Measurements from ENCODE around the gene COQ2. TPM values are rescaled to one million over a fixed set of nuclear protein-coding genes. Genes with fewer than 3 reads are reported as not detected.

The COQ2 gene
- total and polyA plus RNA-seq, 2 of the 13 experiments (the other 11 are each of a cell fraction or from before 2014, with no cell fraction given) = 10.1 to 17.3 TPM

- Histone ChIP-seq H3K4me2 (ENCODE audit: low read depth, low read length) (no peak overlapping the region), H4K20me1 (ENCODE audit: insufficient read depth, low read length) (no peaks in the 10 kb centered on the region), H3K4me1 (ENCODE audit: insufficient read depth, low read length) (peaks cover 27% of the 10 kb centered on the region), H3K27ac (ENCODE audit: extremely low read length, insufficient read depth, low read length) (no peak overlapping the region), H3K36me3 (replicated peaks in 1 of 2; ENCODE audit: control insufficient read depth in 1 of 2, insufficient read depth in 2 of 2, low read length in 2 of 2) (no peaks in the 10 kb centered on the region), H3K9ac (ENCODE audit: insufficient read depth, low read depth, low read length) (no peak overlapping the region), H3K9me3 (ENCODE audit: low read length) (no peaks in the 10 kb centered on the region), H3K27me3 (ENCODE audit: control insufficient read depth in 1 of 2, insufficient read depth in 2 of 2, low read length in 2 of 2) (no peaks in the 10 kb centered on the region), H2AFZ (ENCODE audit: low read length) (no peak overlapping the region), H3K79me2 (ENCODE audit: insufficient read depth, low read length) (no peaks in the 10 kb centered on the region), H3K4me3 (replicated peaks in 1 of 3; ENCODE audit: insufficient read depth in 1 of 3, low read depth in 2 of 3, low read length in 3 of 3) (no peak overlapping the region)
- DNase-seq (ENCODE audit: low spot score) (no peak), ATAC-seq (no peak), FAIRE-seq (no peak)
- in situ Hi-C loops (cut with HindIII; ENCODE audit: extremely low pct_ligation_motif_present, low pct_unique_long_range_greater_than_20kb) = no loop called here
- no TSS peak for BruUV-seq (replicated peaks)
- ChIA-PET CTCF (ENCODE audit: low intra/inter-chr PET ratio, low total read pairs) (no interaction called here), POLR2A (no interaction called here)
- 74% methylated on average over 3 of the region's 3 CpGs for WGBS (ENCODE audit: low lambda C conversion rate)
- intact Hi-C loops (cut with micrococcal nuclease; ENCODE audit: unreplicated experiment) = no loop called here
- TF ChIP-seq RNF219 (CRISPR knock-in tag; IDR thresholded peaks at IDR 0.05) (no peak), EED (CRISPR knock-in tag; IDR thresholded peaks at IDR 0.05) (no peak), IKZF4 (CRISPR knock-in tag; IDR thresholded peaks at IDR 0.05; ENCODE audit: borderline replicate concordance, low read depth, not compliant biosample characterization) (no peak), ZNF274 (CRISPR knock-in tag; IDR thresholded peaks at IDR 0.05) (no peak), HBP1 (CRISPR knock-in tag; IDR thresholded peaks at IDR 0.05; ENCODE audit: low read depth) (no peak), ZNF205 (CRISPR knock-in tag; IDR thresholded peaks at IDR 0.05) (no peak), KLF16 (CRISPR knock-in tag; IDR thresholded peaks at IDR 0.05) (no peak), ZNF629 (CRISPR knock-in tag; conservative IDR thresholded peaks at IDR 0.05) (no peak), GATAD1 (CRISPR knock-in tag; IDR thresholded peaks at IDR 0.05) (no peak), ZNF816 (CRISPR knock-in tag; IDR thresholded peaks at IDR 0.05; ENCODE audit: borderline replicate concordance) (no peak), ZNF263 (CRISPR knock-in tag; IDR thresholded peaks at IDR 0.05) (no peak), ZNF609 (CRISPR knock-in tag; IDR thresholded peaks at IDR 0.05; ENCODE audit: borderline replicate concordance) (no peak), ETS1 (CRISPR knock-in tag; IDR thresholded peaks at IDR 0.05) (no peak)
These were observed 53.7 kb downstream of the COQ2 start for GRCh38 chr4:83230928-83231327.

Measured in HepG2 (cell line).